GM23248 (cell line): ENCODE measurements around the gene AP3S1. TPM values are rescaled to one million over a fixed set of nuclear protein-coding genes. Genes with fewer than 3 reads are reported as not detected.
A peak's percentile ranks its signal among the peaks of the same experiment; 100 is the strongest.

Source experiments
- DNase-seq: peaks from one replicate; pipeline ENCODE4 v3.0.0-alpha.2; 2015
- H2AFZ ChIP-seq: fragments of 200-600 bp; sonication (generic); 2 replicates; pipeline ENCODE4 v1.6.1; 2016; ENCODE audit warnings: antibody characterized with exemption
- H3F3A ChIP-seq: fragments of 200-600 bp; sonication (generic); 2 replicates; pipeline ENCODE4 v1.6.1; 2016; ENCODE audit warnings: mild to moderate bottlenecking, antibody characterized with exemption, mixed run types; ENCODE audit not compliant: insufficient read depth
- H3K27ac ChIP-seq: fragments of 200-600 bp; sonication (generic); 2 replicates; pipeline ENCODE4 v1.5.1; 2016; ENCODE audit warnings: mild to moderate bottlenecking
- H3K27me3 ChIP-seq: fragments of 200-600 bp; sonication (generic); replicated peaks from 2 replicates; pipeline ENCODE4 v1.6.1; 2016; ENCODE audit warnings: mild to moderate bottlenecking; ENCODE audit not compliant: insufficient read depth
- H3K36me3 ChIP-seq: fragments of 200-600 bp; sonication (generic); 2 replicates; pipeline ENCODE4 v1.6.1; 2016; ENCODE audit warnings: low read depth, mild to moderate bottlenecking
- H3K4me1 ChIP-seq: fragments of 200-600 bp; sonication (generic); 2 replicates; pipeline ENCODE4 v1.6.1; 2016; ENCODE audit warnings: mild to moderate bottlenecking; ENCODE audit not compliant: insufficient read depth
- H3K4me2 ChIP-seq: fragments of 200-600 bp; sonication (generic); one replicate; pipeline ENCODE4 v1.6.1; 2016; ENCODE audit warnings: mild to moderate bottlenecking; ENCODE audit not compliant: unreplicated experiment
- H3K4me3 ChIP-seq: fragments of 200-600 bp; sonication (generic); 2 replicates; pipeline ENCODE4 v1.5.1; 2016; ENCODE audit warnings: mild to moderate bottlenecking
- H3K79me2 ChIP-seq: fragments of 200-600 bp; sonication (generic); 2 replicates; pipeline ENCODE4 v1.6.1; 2016; ENCODE audit warnings: mild to moderate bottlenecking; ENCODE audit not compliant: insufficient read depth
- H3K9ac ChIP-seq: fragments of 200-600 bp; sonication (generic); 2 replicates; pipeline ENCODE4 v1.6.1; 2016; ENCODE audit warnings: mild to moderate bottlenecking
- H3K9me2 ChIP-seq: fragments of 200-600 bp; sonication (generic); 2 replicates; pipeline ENCODE4 v1.6.1; 2016; ENCODE audit warnings: mixed run types, mild to moderate bottlenecking, moderate library complexity; ENCODE audit not compliant: insufficient read depth
- H3K9me3 ChIP-seq: fragments of 200-600 bp; sonication (generic); one replicate; pipeline ENCODE4 v1.6.1; 2017; ENCODE audit warnings: low read depth
- H4K20me1 ChIP-seq: fragments of 200-600 bp; sonication (generic); 2 replicates; pipeline ENCODE4 v1.6.0; 2016; ENCODE audit not compliant: insufficient read depth
- EZH2 ChIP-seq: fragments of 200-600 bp; sonication (generic); IDR thresholded peaks from 2 replicates; pipeline ENCODE4 v1.6.1; 2018; ENCODE audit warnings: antibody characterized with exemption, mild to moderate bottlenecking; ENCODE audit not compliant: insufficient read depth, poor library complexity, severe bottlenecking
- EZH2phosphoT487 ChIP-seq: fragments of 200-600 bp; sonication (generic); IDR thresholded peaks from 2 replicates; pipeline ENCODE4 v1.6.1; 2018; ENCODE audit warnings: antibody characterized with exemption, moderate library complexity, mild to moderate bottlenecking, low read depth; ENCODE audit not compliant: insufficient read depth
- WGBS, 2 experiments: methylation state at CpG; one replicate each; pipeline ENCODE4 v1.1.6; 2015 to 2017; ENCODE audit warnings: low lambda C conversion rate in 2 of 2, low coverage in 1 of 2; ENCODE audit errors: missing lambda C conversion rate in 2 of 2; 5-methylcytosine and 5-hydroxymethylcytosine counted together
- in situ Hi-C: fragments of 300-500 bp; cut with MboI; formaldehyde crosslinking; loops from 2 replicates; pipeline ENCODE4 v1.15.0; 2020
- polyA plus RNA-seq: library from polyadenylated mRNA; unstranded; fragments of >200 nt; fragmentation: Nextera tagmentation; extraction: Ambion mirVana; gene quantifications from 2 replicates; pipeline ENCODE4 v1.2.1, GENCODE V29; 2016
- total RNA-seq: library from RNA; depleted of rRNA; stranded (reverse); fragments of >200 nt; shearing (Covaris generic); gene quantifications from 2 replicates; pipeline ENCODE4 v1.2.3, GENCODE V29; 2014

The AP3S1 gene
- total and polyA plus RNA-seq, 2 experiments from 2014 or later, result 303 to 430 TPM

DNA sequence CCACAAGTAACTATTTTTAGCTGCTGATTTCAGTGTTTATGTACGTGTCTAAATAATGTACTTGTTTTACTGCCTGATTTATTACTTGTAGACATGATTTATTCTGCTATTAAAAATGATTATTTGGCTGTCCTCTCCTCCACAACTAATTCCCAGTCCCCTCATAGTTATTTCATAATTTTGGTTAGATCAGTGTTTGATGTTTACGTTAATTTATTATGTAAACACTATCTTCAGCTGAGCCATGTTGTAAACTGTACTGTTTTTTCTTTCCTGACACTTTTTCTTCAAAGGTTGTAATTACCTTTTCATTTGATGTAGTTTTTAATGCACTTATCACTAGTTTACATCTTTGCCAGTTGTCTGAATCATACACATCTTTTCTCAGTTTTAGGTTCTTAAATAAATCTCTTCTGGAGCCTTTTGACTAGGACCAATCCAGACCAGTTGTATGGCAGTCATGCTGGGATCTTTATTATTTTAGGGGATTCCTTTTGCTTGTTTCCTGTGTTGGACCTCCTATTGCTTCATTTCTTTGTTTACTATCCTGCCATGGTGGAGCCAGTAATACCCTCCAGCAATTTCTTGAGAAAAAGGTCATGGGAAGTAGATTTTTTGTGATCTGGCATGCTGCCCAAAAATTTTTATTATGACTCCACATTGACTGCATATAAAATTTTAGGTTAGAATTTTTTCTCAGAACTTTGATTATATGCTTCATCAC is 16.1 kb downstream of the AP3S1 start:
- in situ Hi-C loops, result no loop called here
- peak; percentile 44 for DNase-seq
- no peaks in the 10 kb centered on the region for H3K9me2 ChIP-seq
- TF ChIP-seq EZH2 (no peak), EZH2phosphoT487 (no peak)
- peaks cover 9% of the 10 kb centered on the region; the same call in 1 of the 2 replicates for H3F3A ChIP-seq
- no peaks in the 10 kb centered on the region for H3K9me3 ChIP-seq
- no peak overlapping the region for H3K4me2 ChIP-seq
- H3K36me3 ChIP-seq, result no peaks in the 10 kb centered on the region
- no peak overlapping the region for H3K4me3 ChIP-seq
- H4K20me1 ChIP-seq, result peaks cover 13% of the 10 kb centered on the region
- H3K4me1 ChIP-seq, result peaks cover 36% of the 10 kb centered on the region
- no peaks in the 10 kb centered on the region for H3K27me3 ChIP-seq
- no peak overlapping the region for H2AFZ ChIP-seq
- no peak overlapping the region for H3K27ac ChIP-seq
- peaks cover 99% of the 10 kb centered on the region for H3K79me2 ChIP-seq
- H3K9ac ChIP-seq, result no peak overlapping the region
- WGBS, 2 experiments, result 16 to 25% methylated on average over 2 of the region's 2 CpGs

DNA sequence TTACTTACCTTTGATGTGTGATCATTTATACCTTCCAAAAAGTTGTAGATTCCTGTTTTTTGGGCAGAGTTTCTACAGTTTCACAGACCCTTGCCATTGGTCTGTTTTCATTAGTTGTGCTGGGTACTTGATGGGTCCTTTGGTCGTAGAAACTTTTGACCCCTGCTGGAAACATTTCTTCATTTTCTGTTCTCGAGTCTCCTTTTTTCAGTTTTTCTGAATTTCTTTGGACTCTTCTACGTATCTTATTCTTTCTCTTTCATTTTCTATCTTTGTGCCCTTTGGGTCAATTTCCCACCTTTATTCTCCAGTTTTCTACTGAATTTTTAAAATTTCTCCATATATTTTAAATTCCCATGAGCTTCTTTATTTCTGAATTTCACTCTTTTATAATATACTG is 16.7 kb downstream of the AP3S1 start:
- H2AFZ ChIP-seq, result no peak overlapping the region
- no peak overlapping the region for H3K4me3 ChIP-seq
- H3K27ac ChIP-seq, result no peak overlapping the region
- no peak for DNase-seq
- H3K27me3 ChIP-seq, result no peaks in the 10 kb centered on the region
- in situ Hi-C loops, result no loop called here
- no peak overlapping the region for H3K9ac ChIP-seq
- H3F3A ChIP-seq, result peaks cover 9% of the 10 kb centered on the region; the same call in 1 of the 2 replicates
- no peak for TF ChIP-seq EZH2phosphoT487
- TF ChIP-seq EZH2, result no peak
- H3K36me3 ChIP-seq, result no peaks in the 10 kb centered on the region
- H4K20me1 ChIP-seq, result peaks cover 13% of the 10 kb centered on the region
- no peaks in the 10 kb centered on the region for H3K9me2 ChIP-seq
- no peak overlapping the region for H3K4me2 ChIP-seq
- H3K9me3 ChIP-seq, result no peaks in the 10 kb centered on the region
- 66 to 74% methylated on average over 3 of the region's 3 CpGs for WGBS, 2 experiments
- H3K79me2 ChIP-seq, result peaks cover 99% of the 10 kb centered on the region
- H3K4me1 ChIP-seq, result peaks cover 36% of the 10 kb centered on the region

DNA sequence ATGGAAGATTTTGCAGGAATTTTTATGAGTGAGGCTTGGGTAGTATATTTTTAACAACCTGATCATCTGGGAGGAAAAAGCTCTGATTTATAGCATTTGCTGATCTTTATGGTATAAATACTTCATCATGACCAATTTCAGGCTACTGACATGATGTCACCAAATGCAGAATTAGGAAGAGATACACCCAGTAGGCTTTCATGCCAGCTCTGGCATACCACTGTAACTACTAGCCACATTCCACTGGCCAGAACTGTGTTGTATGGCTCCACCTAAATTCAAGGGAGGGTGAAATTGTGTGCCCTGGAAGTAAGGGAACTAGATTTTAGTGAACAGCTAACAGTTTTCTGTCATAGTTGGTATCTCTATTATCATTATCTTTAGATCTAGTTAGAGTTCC is 17.6 kb downstream of the AP3S1 start:
- TF ChIP-seq EZH2 (no peak), EZH2phosphoT487 (no peak)
- in situ Hi-C loops, result no loop called here
- no peak overlapping the region for H3K9ac ChIP-seq
- no peaks in the 10 kb centered on the region for H3K36me3 ChIP-seq
- DNase-seq, result peak; percentile 71
- peaks cover 14% of the 10 kb centered on the region for H4K20me1 ChIP-seq
- no peak overlapping the region for H2AFZ ChIP-seq
- H3K4me1 ChIP-seq, result peaks cover 36% of the 10 kb centered on the region
- H3K9me2 ChIP-seq, result no peaks in the 10 kb centered on the region
- H3K4me2 ChIP-seq, result no peak overlapping the region
- no peaks in the 10 kb centered on the region for H3K27me3 ChIP-seq
- no peak overlapping the region for H3K4me3 ChIP-seq
- H3K27ac ChIP-seq, result no peak overlapping the region
- no peaks in the 10 kb centered on the region for H3K9me3 ChIP-seq
- H3F3A ChIP-seq, result peaks cover 9% of the 10 kb centered on the region; the same call in 1 of the 2 replicates
- H3K79me2 ChIP-seq, result peaks cover 99% of the 10 kb centered on the region

DNA sequence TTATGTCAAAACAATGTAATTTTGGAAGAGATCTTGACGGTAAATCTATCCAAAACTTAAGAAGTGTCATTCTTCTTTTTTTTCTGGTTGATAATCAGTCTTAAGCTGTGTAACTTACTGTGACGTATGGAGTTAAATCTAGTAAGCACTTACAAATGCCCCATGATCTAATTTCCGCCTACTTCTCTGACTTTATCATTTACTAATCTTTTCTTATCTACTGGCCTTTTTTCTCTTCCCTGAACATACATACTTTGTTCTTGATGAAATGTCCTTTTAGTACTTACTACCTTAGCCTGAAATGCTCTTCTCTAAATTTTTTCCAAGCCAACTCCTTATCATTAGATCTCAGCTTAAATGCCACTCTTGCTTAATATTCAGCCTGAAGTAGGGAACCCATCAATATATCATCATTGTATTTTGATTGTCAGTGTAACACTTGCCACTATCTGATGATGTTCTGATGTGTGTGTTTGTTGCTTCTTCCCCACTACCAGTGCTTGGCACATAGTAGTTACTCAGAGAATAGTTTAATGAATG is 27.6 kb downstream of the AP3S1 start:
- in situ Hi-C loops, result no loop called here
- no peak overlapping the region for H3K9ac ChIP-seq

More for the DNA sequence above, 27.6 kb downstream of the AP3S1 start:
- no peak for DNase-seq
- peaks cover 22% of the 10 kb centered on the region for H3K4me1 ChIP-seq
- no peaks in the 10 kb centered on the region for H3K9me3 ChIP-seq
- no peak overlapping the region for H3K27ac ChIP-seq
- WGBS, 2 experiments, result 98 to 99% methylated on average over 3 of the region's 3 CpGs
- no peak overlapping the region for H3K4me3 ChIP-seq
- H2AFZ ChIP-seq, result no peak overlapping the region
- no peaks in the 10 kb centered on the region for H3K9me2 ChIP-seq
- peaks cover 8% of the 10 kb centered on the region; the same call in 1 of the 2 replicates for H3F3A ChIP-seq
- peaks cover 81% of the 10 kb centered on the region for H3K79me2 ChIP-seq
- TF ChIP-seq EZH2 (no peak), EZH2phosphoT487 (no peak)
- H3K27me3 ChIP-seq, result no peaks in the 10 kb centered on the region
- H3K4me2 ChIP-seq, result no peak overlapping the region
- H4K20me1 ChIP-seq, result 0 out of 2 replicates have a peak, but pooled peaks cover 4% of the 10 kb centered on the region
- peaks cover 10% of the 10 kb centered on the region for H3K36me3 ChIP-seq
